ENCODE measurements around the gene PAQR4.

GRCh38 chr16:3015865-3016521 is 46.8 kb downstream of the PAQR4 start:
- TF ChIP-seq ZNF274 (IDR thresholded peaks at IDR 0.05; ENCODE audit: low read length) (no peak), ZNF274 (tag by site-specific recombination; IDR thresholded peaks at IDR 0.05; ENCODE audit: borderline replicate concordance) (no peak), ZNF777 (tag by site-specific recombination; IDR thresholded peaks at IDR 0.05; ENCODE audit: borderline replicate concordance) (no peak), ZBTB11 (tag by site-specific recombination; conservative IDR thresholded peaks at IDR 0.05; ENCODE audit: low read depth) (no peak), PATZ1 (tag by site-specific recombination; IDR thresholded peaks at IDR 0.05) (no peak), CTCF (tag by site-specific recombination; IDR thresholded peaks at IDR 0.05) (no peak), REST (tag by site-specific recombination; IDR thresholded peaks at IDR 0.05) (no peak), ZFP37 (tag by site-specific recombination; IDR thresholded peaks at IDR 0.05) (no peak), ZNF302 (tag by site-specific recombination; IDR thresholded peaks at IDR 0.05; ENCODE audit: low read depth) (no peak), ZNF10 (tag by site-specific recombination; IDR thresholded peaks at IDR 0.05) (no peak), YY2 (tag by site-specific recombination; IDR thresholded peaks at IDR 0.05) (no peak), ATF2 (tag by site-specific recombination; IDR thresholded peaks at IDR 0.05; ENCODE audit: low read depth) (no peak), ZNF626 (tag by site-specific recombination; IDR thresholded peaks at IDR 0.05) (no peak), TCF7L2 (IDR thresholded peaks at IDR 0.05; ENCODE audit: borderline replicate concordance, low read depth, low read length) (no peak)

Data from HEK293 (cell line).